Measurements from ENCODE around the gene SFTA2. TPM values are rescaled to one million over a fixed set of nuclear protein-coding genes. Genes with fewer than 3 reads are reported as not detected.

SFTA2 gene
- total and polyA plus RNA-seq, 4 experiments from 2014 or later, result 0.44 TPM; not detected in 3

GRCh38 chr6:30882759-30883684 lies 48.9 kb downstream of the SFTA2 start:
- no peak for DNase-seq
- H3K4me1 Mint-ChIP-seq, result peaks cover 19 to 48% (median 28%) of the 10 kb centered on the region in 4 donors
- no peaks in the 10 kb centered on the region for H3K27me3 ChIP-seq (ENCODE audit: insufficient read depth, low read length)
- H3K27ac Mint-ChIP-seq, result peak overlapping the region in 5 of 7 donors; percentile 36 to 89 (median 62)
- no peaks in the 10 kb centered on the region for H3K27me3 Mint-ChIP-seq
- no peak overlapping the region for H3K4me3 ChIP-seq (ENCODE audit: low read length in 2 of 2)
- peaks cover 31% of the 10 kb centered on the region for H3K4me1 ChIP-seq (ENCODE audit: insufficient read depth, low read length)
- H3K9me3 ChIP-seq (ENCODE audit: control insufficient read depth in 1 of 2, low read length in 2 of 2), result no peaks in the 10 kb centered on the region
- no peaks in the 10 kb centered on the region for H3K9me3 Mint-ChIP-seq
- CTCF ChIA-PET (ENCODE audit: partially characterized antibody), result interaction anchor here (0.8 to 12.0 kb wide), 8 partner anchors 16 to 286 kb away, joined by 3 to 262 read pairs (median 4); partner anchors contain the start of gene IER3
- peak overlapping the region; percentile 62 to 86 (median 78) for H3K4me3 Mint-ChIP-seq
- no peaks in the 10 kb centered on the region for H3K36me3 ChIP-seq (ENCODE audit: insufficient read depth, low read length)
- no peak overlapping the region for H3K27ac ChIP-seq (ENCODE audit: low read depth, low read length)
- H3K36me3 Mint-ChIP-seq, result no peaks in the 10 kb centered on the region
- intact Hi-C loops (cut with micrococcal nuclease), result no loop called here
- POLR2A ChIA-PET (ENCODE audit: partially characterized antibody), result interaction anchor here (0.6 to 3.9 kb wide), 7 partner anchors 31 to 145 kb away, joined by 3 to 13 read pairs (median 4); partner anchors contain the start of gene VARS2

- H3K4me1 Mint-ChIP-seq, result peaks cover 24 to 55% (median 34%) of the 10 kb centered on the region in 4 donors
- peak overlapping the region in 1 of 8 donors; percentile 5 for H3K4me3 Mint-ChIP-seq
- CTCF ChIA-PET (ENCODE audit: partially characterized antibody), result interaction anchor here (0.8 to 12.0 kb wide), 6 partner anchors 15 to 285 kb away, joined by 3 to 262 read pairs (median 4); partner anchors contain the start of gene IER3
Measured at GRCh38 chr6:30882204-30882758, 49.7 kb downstream of the SFTA2 start.

GRCh38 chr6:30881392-30882203 lies 50.4 kb downstream of the SFTA2 start:
- CTCF ChIA-PET (ENCODE audit: partially characterized antibody), result interaction anchor here (1.1 to 12.0 kb wide), 6 partner anchors 26 to 284 kb away, joined by 3 to 262 read pairs (median 4); partner anchors contain the start of gene IER3
- Mint-ChIP-seq H3K27ac (peak overlapping the region in 5 of 7 donors; percentile 38 to 88 (median 69)), H3K4me1 (peaks cover 25 to 54% (median 35%) of the 10 kb centered on the region in 4 donors), H3K4me3 (peak overlapping the region in 4 of 8 donors; percentile 7 to 58 (median 42)), H3K27me3 (no peaks in the 10 kb centered on the region), H3K36me3 (no peaks in the 10 kb centered on the region), H3K9me3 (no peaks in the 10 kb centered on the region)
- no peak for DNase-seq
- peaks cover 41% of the 10 kb centered on the region for H3K4me1 ChIP-seq (ENCODE audit: insufficient read depth, low read length)
- H3K36me3 ChIP-seq (ENCODE audit: insufficient read depth, low read length), result no peaks in the 10 kb centered on the region
- intact Hi-C loops (cut with micrococcal nuclease), result no loop called here
- no peak overlapping the region for H3K27ac ChIP-seq (ENCODE audit: low read depth, low read length)
- POLR2A ChIA-PET (ENCODE audit: partially characterized antibody), result interaction anchor here (1.0 to 3.9 kb wide), 3 partner anchors 32 to 164 kb away, joined by 3 to 13 read pairs (median 4); partner anchors contain the start of genes MDC1 and VARS2
- no peaks in the 10 kb centered on the region for H3K9me3 ChIP-seq (ENCODE audit: control insufficient read depth in 1 of 2, low read length in 2 of 2)
- no peak overlapping the region for H3K4me3 ChIP-seq (ENCODE audit: low read length in 2 of 2)
- no peaks in the 10 kb centered on the region for H3K27me3 ChIP-seq (ENCODE audit: insufficient read depth, low read length)

More at GRCh38 chr6:30882204-30882758, 49.7 kb downstream of the SFTA2 start:
- Histone ChIP-seq H3K9me3 (ENCODE audit: control insufficient read depth in 1 of 2, low read length in 2 of 2) (no peaks in the 10 kb centered on the region), H3K27ac (ENCODE audit: low read depth, low read length) (no peak overlapping the region), H3K4me3 (ENCODE audit: low read length in 2 of 2) (no peak overlapping the region), H3K27me3 (ENCODE audit: insufficient read depth, low read length) (no peaks in the 10 kb centered on the region), H3K36me3 (ENCODE audit: insufficient read depth, low read length) (no peaks in the 10 kb centered on the region), H3K4me1 (ENCODE audit: insufficient read depth, low read length) (peaks cover 38% of the 10 kb centered on the region)
- Mint-ChIP-seq H3K9me3 (no peaks in the 10 kb centered on the region), H3K27ac (peak overlapping the region in 1 of 7 donors; percentile 60), H3K27me3 (no peaks in the 10 kb centered on the region), H3K36me3 (no peaks in the 10 kb centered on the region)
- POLR2A ChIA-PET (ENCODE audit: partially characterized antibody), result interaction anchor here (0.6 to 3.9 kb wide), 5 partner anchors 32 to 165 kb away, joined by 3 to 13 read pairs (median 3); partner anchors contain the start of genes MDC1 and VARS2
- intact Hi-C loops (cut with micrococcal nuclease), result no loop called here
- no peak for DNase-seq

Small RNAs within 50 kb of the gene (microRNA-seq; reads per million reads assigned to microRNA genes)
- gene MIR4640 (ENCODE audit: borderline microRNAs expressed, borderline number of aligned reads, borderline replicate concordance), result not detected

Other genes starting within 250 kb of the SFTA2 start
- gene PPP1R18, start 245.5 kb downstream of the SFTA2 start, total RNA-seq, result 100 to 1,000 TPM; 122 to 127 TPM
- gene PPP1R18, start 245.5 kb downstream of the SFTA2 start, polyA plus RNA-seq, result 100 to 1,000 TPM in 1 of 2 donors, 10 to 100 TPM in 1; 68.2 to 117 TPM
- 1 to 10 TPM; 6.4 to 6.6 TPM for gene NRM, start 241.2 kb downstream of the SFTA2 start, total RNA-seq
- gene NRM, start 241.2 kb downstream of the SFTA2 start, polyA plus RNA-seq, result 10 to 100 TPM in 1 of 2 donors, 1 to 10 TPM in 1; 9.1 to 15.8 TPM
- 10 to 100 TPM; 60.7 to 73.5 TPM for gene MDC1, start 214.9 kb downstream of the SFTA2 start, total RNA-seq
- gene MDC1, start 214.9 kb downstream of the SFTA2 start, polyA plus RNA-seq, result 1 to 10 TPM in 1 of 2 donors, not detected in 1; 9.8 TPM
- 100 to 1,000 TPM; 285 to 300 TPM for gene TUBB, start 211.8 kb downstream of the SFTA2 start, total RNA-seq
- 100 to 1,000 TPM in 1 of 2 donors, 10 to 100 TPM in 1; 74.8 to 142 TPM for gene TUBB, start 211.8 kb downstream of the SFTA2 start, polyA plus RNA-seq
- gene FLOT1, start 189.5 kb downstream of the SFTA2 start, total RNA-seq, result 10 to 100 TPM; 75.3 to 78.5 TPM
- 10 to 100 TPM; 74.6 to 82.1 TPM for gene FLOT1, start 189.5 kb downstream of the SFTA2 start, polyA plus RNA-seq
- 10 to 100 TPM; 11.3 to 11.4 TPM for gene IER3, start 187.6 kb downstream of the SFTA2 start, total RNA-seq
- under 1 TPM; 0.77 to 0.83 TPM for gene IER3, start 187.6 kb downstream of the SFTA2 start, polyA plus RNA-seq
- 10 to 100 TPM; 10.2 to 13.1 TPM for gene DDR1, start 47.7 kb downstream of the SFTA2 start, total RNA-seq
- gene DDR1, start 47.7 kb downstream of the SFTA2 start, polyA plus RNA-seq, result 1 to 10 TPM; 1.4 to 3.1 TPM
- 10 to 100 TPM; 36.5 to 39.7 TPM for gene GTF2H4, start 24.0 kb downstream of the SFTA2 start, total RNA-seq
- 1 to 10 TPM; 3.7 to 9.5 TPM for gene GTF2H4, start 24.0 kb downstream of the SFTA2 start, polyA plus RNA-seq
- 10 to 100 TPM; 34.9 to 37.8 TPM for gene VARS2, start 17.9 kb downstream of the SFTA2 start, total RNA-seq
- gene VARS2, start 17.9 kb downstream of the SFTA2 start, polyA plus RNA-seq, result 10 to 100 TPM; 16.3 to 17.0 TPM
- gene MUCL3, start 8.8 kb upstream of the SFTA2 start, total RNA-seq, result not detected
- not detected for gene MUCL3, start 8.8 kb upstream of the SFTA2 start, polyA plus RNA-seq
- not detected for gene MUC21, start 51.5 kb upstream of the SFTA2 start, total RNA-seq
- gene MUC21, start 51.5 kb upstream of the SFTA2 start, polyA plus RNA-seq, result not detected
- gene MUC22, start 78.3 kb upstream of the SFTA2 start, total RNA-seq, result not detected
- gene MUC22, start 78.3 kb upstream of the SFTA2 start, polyA plus RNA-seq, result not detected
- not detected for gene C6orf15, start 180.4 kb upstream of the SFTA2 start, total RNA-seq
- gene C6orf15, start 180.4 kb upstream of the SFTA2 start, polyA plus RNA-seq, result not detected
- gene PSORS1C1, start 182.6 kb upstream of the SFTA2 start, total RNA-seq, result not detected
- gene PSORS1C1, start 182.6 kb upstream of the SFTA2 start, polyA plus RNA-seq, result under 1 TPM in 1 of 2 donors, not detected in 1; 0.60 TPM
- not detected for gene CDSN, start 188.3 kb upstream of the SFTA2 start, total RNA-seq
- not detected for gene CDSN, start 188.3 kb upstream of the SFTA2 start, polyA plus RNA-seq
- gene PSORS1C2, start 206.9 kb upstream of the SFTA2 start, total RNA-seq, result not detected
- not detected for gene PSORS1C2, start 206.9 kb upstream of the SFTA2 start, polyA plus RNA-seq
- gene CCHCR1, start 225.6 kb upstream of the SFTA2 start, total RNA-seq, result 10 to 100 TPM; 29.8 to 30.5 TPM
- 1 to 10 TPM; 3.4 to 8.0 TPM for gene CCHCR1, start 225.6 kb upstream of the SFTA2 start, polyA plus RNA-seq
- 1 to 10 TPM; 9.0 to 9.9 TPM for gene TCF19, start 226.4 kb upstream of the SFTA2 start, total RNA-seq
- 1 to 10 TPM; 6.2 to 6.8 TPM for gene TCF19, start 226.4 kb upstream of the SFTA2 start, polyA plus RNA-seq
- not detected for gene POU5F1, start 238.5 kb upstream of the SFTA2 start, total RNA-seq
- gene POU5F1, start 238.5 kb upstream of the SFTA2 start, polyA plus RNA-seq, result not detected